ENCODE data around the gene CLPTM1. TPM values are rescaled to one million over a fixed set of nuclear protein-coding genes. Genes with fewer than 3 reads are reported as not detected.

CLPTM1 gene
- polyA plus RNA-seq, 1 of the 3 experiments (the other 2 are of a cell fraction): 86.5 TPM

DNA sequence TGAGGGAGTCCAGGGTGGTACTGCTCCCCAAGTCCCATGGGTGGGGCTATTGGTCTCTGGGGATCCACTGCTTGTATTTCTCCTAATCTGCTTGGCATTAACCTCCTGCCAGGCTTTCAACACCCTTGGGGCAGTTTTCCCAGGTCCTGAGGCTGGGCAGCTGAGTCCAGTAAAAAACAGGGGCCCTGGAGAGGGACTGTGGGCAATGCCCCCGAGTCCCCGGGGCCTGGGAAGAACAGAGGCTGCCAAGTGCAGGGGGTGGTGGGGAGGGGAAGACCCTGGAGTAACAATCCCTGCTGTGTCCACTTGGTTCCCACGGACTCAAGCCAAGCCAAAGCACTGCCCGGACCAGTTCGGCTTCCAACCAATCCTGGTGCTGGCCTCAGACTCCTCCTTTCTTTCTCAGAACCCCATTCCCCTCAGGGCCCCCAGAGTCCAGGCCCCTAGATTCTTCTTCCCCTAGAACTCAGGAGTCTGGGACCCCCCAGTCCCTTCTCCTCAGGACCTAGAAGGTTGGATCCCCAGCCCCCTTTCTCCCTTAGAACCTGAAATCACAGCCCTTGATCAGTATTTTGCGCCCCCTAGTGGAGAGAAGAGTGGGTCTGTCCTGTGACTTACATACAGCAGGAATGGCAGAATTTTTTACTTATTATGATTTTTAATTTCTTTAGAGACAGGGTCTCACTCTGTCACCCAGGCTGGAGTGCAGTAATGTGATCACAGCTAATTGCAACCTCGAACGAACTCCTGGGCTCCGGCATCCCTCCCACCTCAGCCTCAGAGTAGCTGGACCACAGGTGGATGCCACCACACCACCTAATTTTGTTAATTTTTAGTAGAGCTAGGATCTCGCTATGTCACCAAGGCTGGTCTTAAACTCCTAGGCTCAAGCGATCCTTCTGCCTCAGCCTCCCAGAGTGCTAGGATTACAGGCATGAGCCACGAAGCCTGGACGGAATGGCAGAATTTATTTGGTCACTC lies 3.7 kb upstream of the CLPTM1 start:
- CTCF ChIA-PET: interaction anchor here (0.6 to 10.2 kb wide), 25 partner anchors 9 to 227 kb away, joined by 3 to 131 read pairs (median 4); partner anchors contain the start of genes APOE and NECTIN2
- Histone ChIP-seq H3F3A (replicated peaks; ENCODE audit: insufficient read depth) (peaks cover 10% of the 10 kb centered on the region), H3K4me3 (ENCODE audit: low read depth in 2 of 2, low read length in 1 of 2) (no peak overlapping the region; a peak in 1 of 4 replicates), H3K27me3 (ENCODE audit: insufficient read depth) (no peaks in the 10 kb centered on the region), H3K9me2 (no peaks in the 10 kb centered on the region), H3K4me2 (no peak overlapping the region), H2AFZ (ENCODE audit: low read depth) (no peak overlapping the region), H4K20me1 (ENCODE audit: insufficient read depth) (peaks cover 10% of the 10 kb centered on the region), H3K36me3 (replicated peaks in 1 of 2; ENCODE audit: control insufficient read depth in 1 of 2, insufficient read depth in 2 of 2, low read length in 1 of 2) (peaks cover 3 to 6% of the 10 kb centered on the region in 2 experiments), H3K9ac (no peak overlapping the region), H3K9me3 (no peaks in the 10 kb centered on the region), H3K27ac (ENCODE audit: low read depth in 2 of 2, low read length in 1 of 2) (no peak overlapping the region; a peak in 1 of 4 replicates), H3K79me2 (ENCODE audit: insufficient read depth) (peaks cover 16% of the 10 kb centered on the region), H3K4me1 (ENCODE audit: control insufficient read depth in 1 of 2, insufficient read depth in 2 of 2, low read depth in 1 of 2, low read length in 1 of 2) (peaks cover 0 to 14% of the 10 kb centered on the region in 2 experiments; a peak in 2 of 4 replicates)
- WGBS (ENCODE audit: low lambda C conversion rate): 51% methylated on average over 11 of the region's 13 CpGs
- DNase-seq: peak; percentile 82
- TF ChIP-seq, protein P1, sequence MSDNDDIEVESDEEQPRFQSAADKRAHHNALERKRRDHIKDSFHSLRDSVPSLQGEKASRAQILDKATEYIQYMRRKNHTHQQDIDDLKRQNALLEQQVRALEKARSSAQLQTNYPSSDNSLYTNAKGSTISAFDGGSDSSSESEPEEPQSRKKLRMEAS (IDR thresholded peaks at IDR 0.05; ENCODE audit: low read depth): no peak
- no peak for TF ChIP-seq MEF2A (IDR thresholded peaks at IDR 0.05; ENCODE audit: borderline replicate concordance, low read depth)
- no peak for TF ChIP-seq CHD2 (IDR thresholded peaks at IDR 0.05; ENCODE audit: low read length, partially characterized antibody)
- peak; percentile 72 for TF ChIP-seq RAD21 (IDR thresholded peaks at IDR 0.05; ENCODE audit: low read length)
- no peak for TF ChIP-seq YY1 (IDR thresholded peaks at IDR 0.05; ENCODE audit: low read depth)
- no peak for TF ChIP-seq EP300 (IDR thresholded peaks at IDR 0.05; ENCODE audit: borderline replicate concordance in 1 of 2, low read depth in 1 of 2, low read length in 1 of 2)
- TF ChIP-seq RXRA (IDR thresholded peaks at IDR 0.05; ENCODE audit: borderline replicate concordance, low read depth): no peak
- TF ChIP-seq, protein P2, sequence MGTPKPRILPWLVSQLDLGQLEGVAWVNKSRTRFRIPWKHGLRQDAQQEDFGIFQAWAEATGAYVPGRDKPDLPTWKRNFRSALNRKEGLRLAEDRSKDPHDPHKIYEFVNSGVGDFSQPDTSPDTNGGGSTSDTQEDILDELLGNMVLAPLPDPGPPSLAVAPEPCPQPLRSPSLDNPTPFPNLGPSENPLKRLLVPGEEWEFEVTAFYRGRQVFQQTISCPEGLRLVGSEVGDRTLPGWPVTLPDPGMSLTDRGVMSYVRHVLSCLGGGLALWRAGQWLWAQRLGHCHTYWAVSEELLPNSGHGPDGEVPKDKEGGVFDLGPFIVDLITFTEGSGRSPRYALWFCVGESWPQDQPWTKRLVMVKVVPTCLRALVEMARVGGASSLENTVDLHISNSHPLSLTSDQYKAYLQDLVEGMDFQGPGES (IDR thresholded peaks at IDR 0.05; ENCODE audit: low read depth, low read length): no peak
- no peak for TF ChIP-seq EZH2phosphoT487 (IDR thresholded peaks at IDR 0.05; ENCODE audit: borderline replicate concordance, low read depth)
- TF ChIP-seq, protein P3, sequence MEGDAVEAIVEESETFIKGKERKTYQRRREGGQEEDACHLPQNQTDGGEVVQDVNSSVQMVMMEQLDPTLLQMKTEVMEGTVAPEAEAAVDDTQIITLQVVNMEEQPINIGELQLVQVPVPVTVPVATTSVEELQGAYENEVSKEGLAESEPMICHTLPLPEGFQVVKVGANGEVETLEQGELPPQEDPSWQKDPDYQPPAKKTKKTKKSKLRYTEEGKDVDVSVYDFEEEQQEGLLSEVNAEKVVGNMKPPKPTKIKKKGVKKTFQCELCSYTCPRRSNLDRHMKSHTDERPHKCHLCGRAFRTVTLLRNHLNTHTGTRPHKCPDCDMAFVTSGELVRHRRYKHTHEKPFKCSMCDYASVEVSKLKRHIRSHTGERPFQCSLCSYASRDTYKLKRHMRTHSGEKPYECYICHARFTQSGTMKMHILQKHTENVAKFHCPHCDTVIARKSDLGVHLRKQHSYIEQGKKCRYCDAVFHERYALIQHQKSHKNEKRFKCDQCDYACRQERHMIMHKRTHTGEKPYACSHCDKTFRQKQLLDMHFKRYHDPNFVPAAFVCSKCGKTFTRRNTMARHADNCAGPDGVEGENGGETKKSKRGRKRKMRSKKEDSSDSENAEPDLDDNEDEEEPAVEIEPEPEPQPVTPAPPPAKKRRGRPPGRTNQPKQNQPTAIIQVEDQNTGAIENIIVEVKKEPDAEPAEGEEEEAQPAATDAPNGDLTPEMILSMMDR (IDR thresholded peaks at IDR 0.05): peak; percentile 95
- no peak for TF ChIP-seq FOXM1 (IDR thresholded peaks at IDR 0.05; ENCODE audit: low read depth)
- peak; percentile 74 for TF ChIP-seq SMC3 (IDR thresholded peaks at IDR 0.05; ENCODE audit: low read depth, low read length)
- no peak for TF ChIP-seq GABPA (IDR thresholded peaks at IDR 0.05; ENCODE audit: low read depth)
- no peak for TF ChIP-seq RFX5 (IDR thresholded peaks at IDR 0.05; ENCODE audit: low read length)
- no peak for TF ChIP-seq FOXJ3 (CRISPR knock-in tag; IDR thresholded peaks at IDR 0.05)
- TF ChIP-seq TAF1 (IDR thresholded peaks at IDR 0.05; ENCODE audit: borderline replicate concordance, low read depth, low read length): no peak
- peak; percentile 62 for TF ChIP-seq GATA2 (CRISPR knock-in tag; IDR thresholded peaks at IDR 0.05)
- POLR2A ChIA-PET: no interaction called here

All from SK-N-SH (cell line).